Mesodermal cell (in vitro differentiated cells): ENCODE results near the gene ACSM6. TPM values are rescaled to one million over a fixed set of nuclear protein-coding genes. Genes with fewer than 3 reads are reported as not detected.

Experiments used
- H3K27ac ChIP-seq: 2 replicates; pipeline ENCODE4 v1.7.0; 2013; ENCODE audit warnings: mild to moderate bottlenecking, low read depth, low read length, moderate library complexity; ENCODE audit not compliant: severe bottlenecking
- H3K36me3 ChIP-seq: 2 replicates; pipeline ENCODE4 v1.7.1; 2013; ENCODE audit warnings: mild to moderate bottlenecking, low read length, moderate library complexity; ENCODE audit not compliant: control insufficient read depth, insufficient read depth
- H3K4me1 ChIP-seq: one replicate; pipeline ENCODE4 v1.7.1; 2013; ENCODE audit warnings: mild to moderate bottlenecking, low read length; ENCODE audit not compliant: insufficient read depth, control insufficient read depth, poor library complexity, severe bottlenecking
- H3K4me3 ChIP-seq: 2 replicates; pipeline ENCODE4 v1.7.0; 2013; ENCODE audit warnings: low read length, control low read depth, mild to moderate bottlenecking; ENCODE audit not compliant: insufficient read depth, poor library complexity, severe bottlenecking; ENCODE audit errors: extremely low read depth
- H3K9me3 ChIP-seq: 2 replicates; pipeline ENCODE4 v1.7.1; 2013; ENCODE audit warnings: mild to moderate bottlenecking, low read length, moderate library complexity; ENCODE audit not compliant: control insufficient read depth
- whole genome bisulfite sequencing, 2 experiments: methylation state at CpG; one replicate each; pipeline ENCODE4 v1.1.5; 2013; ENCODE audit warnings: missing lambda C conversion rate in 2 of 2; ENCODE audit not compliant: insufficient coverage in 2 of 2; 5-methylcytosine and 5-hydroxymethylcytosine counted together
- polyA plus RNA-seq, 2 experiments: library from polyadenylated mRNA; stranded (reverse); fragments of 50-300 nt; gene quantifications; one replicate each; pipeline ENCODE4 v1.2.3, GENCODE V29; 2013

The ACSM6 gene
- polyA plus RNA-seq (2013, experiment 1 of 2) = not detected
- polyA plus RNA-seq (2013, experiment 2 of 2) = not detected

GRCh38 chr10:95193944-95194343 is at the start of gene ACSM6:
TSS of gene ACSM6 (plus strand) at chr10:95194238. CDS start at chr10:95194486, 248 bp downstream.
- Histone ChIP-seq H3K4me3 (no peak within 1 kb of the TSS), H3K36me3 (no peaks in the 10 kb centered on the region), H3K9me3 (no peaks in the 10 kb centered on the region), H3K4me1 (peaks cover 17% of the 10 kb centered on the region), H3K27ac (no peak within 1 kb of the TSS)
- no CpG with 5 or more reads among the region's 1 CpG for WGBS, 2 experiments

GRCh38 chr10:95168694-95169093 is 25.3 kb upstream of the ACSM6 start:
- H3K27ac ChIP-seq = no peak overlapping the region
- 91 to 94% methylated on average over 4 of the region's 4 CpGs for WGBS, 2 experiments
- H3K9me3 ChIP-seq = no peaks in the 10 kb centered on the region
- no peak overlapping the region for H3K4me3 ChIP-seq
- no peaks in the 10 kb centered on the region for H3K4me1 ChIP-seq
- H3K36me3 ChIP-seq = no peaks in the 10 kb centered on the region

GRCh38 chr10:95169522-95169921 is 24.5 kb upstream of the ACSM6 start:
- H3K27ac ChIP-seq = no peak overlapping the region
- 90% methylated on average over 1 of the region's 1 CpG; no CpG with 5 or more reads in 1 of the 2 experiments for WGBS, 2 experiments
- H3K4me1 ChIP-seq = no peaks in the 10 kb centered on the region
- H3K9me3 ChIP-seq = no peaks in the 10 kb centered on the region
- H3K36me3 ChIP-seq = no peaks in the 10 kb centered on the region
- H3K4me3 ChIP-seq = no peak overlapping the region

GRCh38 chr10:95170790-95171189 is 23.2 kb upstream of the ACSM6 start:
- Histone ChIP-seq H3K36me3 (no peaks in the 10 kb centered on the region), H3K9me3 (no peaks in the 10 kb centered on the region), H3K4me3 (no peak overlapping the region), H3K27ac (no peak overlapping the region), H3K4me1 (no peaks in the 10 kb centered on the region)
- 100% methylated on average over 1 of the region's 2 CpGs for WGBS, 2 experiments

GRCh38 chr10:95171336-95171735 is 22.7 kb upstream of the ACSM6 start:
- WGBS, 2 experiments = 100% methylated on average over 3 of the region's 3 CpGs
- Histone ChIP-seq H3K4me1 (no peaks in the 10 kb centered on the region), H3K36me3 (no peaks in the 10 kb centered on the region), H3K9me3 (no peaks in the 10 kb centered on the region), H3K27ac (no peak overlapping the region), H3K4me3 (no peak overlapping the region)

- Histone ChIP-seq H3K27ac (no peak overlapping the region), H3K4me3 (no peak overlapping the region), H3K9me3 (no peaks in the 10 kb centered on the region), H3K4me1 (no peaks in the 10 kb centered on the region), H3K36me3 (no peaks in the 10 kb centered on the region)
- WGBS, 2 experiments = 80 to 89% methylated on average over 1 of the region's 1 CpG
Measured at GRCh38 chr10:95172851-95173250, 21.2 kb upstream of the ACSM6 start.

- H3K27ac ChIP-seq = no peak overlapping the region
- no peak overlapping the region for H3K4me3 ChIP-seq
- 40 to 92% methylated on average over 1 to 2 of the region's 2 CpGs for WGBS, 2 experiments
- H3K9me3 ChIP-seq = no peaks in the 10 kb centered on the region
- H3K4me1 ChIP-seq = no peaks in the 10 kb centered on the region
- no peaks in the 10 kb centered on the region for H3K36me3 ChIP-seq
Measured at GRCh38 chr10:95176101-95176500, 17.9 kb upstream of the ACSM6 start.

- H3K9me3 ChIP-seq = no peaks in the 10 kb centered on the region
- H3K4me1 ChIP-seq = peaks cover 6% of the 10 kb centered on the region
- H3K27ac ChIP-seq = no peak overlapping the region
- H3K36me3 ChIP-seq = no peaks in the 10 kb centered on the region
- no peak overlapping the region for H3K4me3 ChIP-seq
Measured at GRCh38 chr10:95177429-95177828, 16.6 kb upstream of the ACSM6 start.

- Histone ChIP-seq H3K4me3 (no peak overlapping the region), H3K36me3 (no peaks in the 10 kb centered on the region), H3K4me1 (peaks cover 7% of the 10 kb centered on the region), H3K27ac (no peak overlapping the region), H3K9me3 (no peaks in the 10 kb centered on the region)
- no CpG with 5 or more reads among the region's 1 CpG for WGBS, 2 experiments
Measured at GRCh38 chr10:95178266-95178665, 15.8 kb upstream of the ACSM6 start.

- H3K9me3 ChIP-seq = no peaks in the 10 kb centered on the region
- H3K36me3 ChIP-seq = no peaks in the 10 kb centered on the region
- WGBS, 2 experiments = 100% methylated on average over 1 of the region's 1 CpG; no CpG with 5 or more reads in 1 of the 2 experiments
- H3K4me3 ChIP-seq = no peak overlapping the region
- H3K4me1 ChIP-seq = peaks cover 7% of the 10 kb centered on the region
- no peak overlapping the region for H3K27ac ChIP-seq
Measured at GRCh38 chr10:95178797-95179196, 15.2 kb upstream of the ACSM6 start.

- Histone ChIP-seq H3K9me3 (no peaks in the 10 kb centered on the region), H3K36me3 (no peaks in the 10 kb centered on the region), H3K4me3 (no peak overlapping the region), H3K27ac (no peak overlapping the region), H3K4me1 (peaks cover 7% of the 10 kb centered on the region)
- WGBS, 2 experiments = 33% methylated on average over 1 of the region's 2 CpGs; no CpG with 5 or more reads in 1 of the 2 experiments
Measured at GRCh38 chr10:95181726-95182125, 12.3 kb upstream of the ACSM6 start.
